GM18526 (cell line): ENCODE results near the gene MYO1H.

Experiments
- POLR2A ChIP-seq: IDR thresholded peaks from 3 replicates; pipeline ENCODE4 v1.6.1; 2011; ENCODE audit not compliant: insufficient read length; ENCODE audit errors: extremely low read depth

The MYO1H gene

DNA sequence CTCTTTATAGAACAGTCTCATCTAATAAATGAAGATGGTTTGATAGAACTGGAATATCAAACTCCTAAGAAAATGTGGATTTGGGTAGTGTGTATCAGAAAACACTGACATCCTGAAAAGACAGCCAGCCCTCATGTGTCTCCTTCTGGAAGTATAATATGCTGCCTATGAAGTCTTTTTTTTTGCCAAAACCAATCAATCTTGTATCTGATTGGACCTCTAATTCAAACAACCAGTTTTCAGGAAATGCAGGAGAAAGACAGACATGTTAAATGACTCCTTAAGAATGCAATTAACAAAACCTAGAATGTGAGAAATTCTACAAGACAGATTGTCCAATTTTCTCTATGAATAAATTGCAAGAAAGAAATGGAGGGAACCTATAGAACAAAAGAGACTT is 34.3 kb downstream of the MYO1H start:
- no peak for TF ChIP-seq POLR2A

DNA sequence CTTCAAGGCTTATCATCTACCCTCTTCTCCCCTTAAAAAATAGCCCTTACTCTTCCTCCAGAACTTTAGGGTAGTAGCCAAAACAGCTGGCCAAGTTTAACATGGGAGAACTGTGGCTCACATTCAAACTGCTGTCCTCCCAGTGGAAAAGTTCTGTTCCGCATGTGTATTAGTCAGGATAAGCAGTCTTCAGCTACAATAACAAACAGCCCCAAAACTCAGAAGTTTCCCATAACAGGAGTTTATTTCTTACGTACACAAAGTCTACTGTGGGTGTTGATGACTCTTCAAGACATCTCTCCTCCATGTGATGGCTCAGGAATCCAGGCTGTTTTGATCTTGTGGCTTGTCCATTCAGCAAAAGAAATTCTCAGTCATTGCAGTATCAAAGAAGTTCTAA is 35.5 kb downstream of the MYO1H start:
- TF ChIP-seq POLR2A: no peak

DNA sequence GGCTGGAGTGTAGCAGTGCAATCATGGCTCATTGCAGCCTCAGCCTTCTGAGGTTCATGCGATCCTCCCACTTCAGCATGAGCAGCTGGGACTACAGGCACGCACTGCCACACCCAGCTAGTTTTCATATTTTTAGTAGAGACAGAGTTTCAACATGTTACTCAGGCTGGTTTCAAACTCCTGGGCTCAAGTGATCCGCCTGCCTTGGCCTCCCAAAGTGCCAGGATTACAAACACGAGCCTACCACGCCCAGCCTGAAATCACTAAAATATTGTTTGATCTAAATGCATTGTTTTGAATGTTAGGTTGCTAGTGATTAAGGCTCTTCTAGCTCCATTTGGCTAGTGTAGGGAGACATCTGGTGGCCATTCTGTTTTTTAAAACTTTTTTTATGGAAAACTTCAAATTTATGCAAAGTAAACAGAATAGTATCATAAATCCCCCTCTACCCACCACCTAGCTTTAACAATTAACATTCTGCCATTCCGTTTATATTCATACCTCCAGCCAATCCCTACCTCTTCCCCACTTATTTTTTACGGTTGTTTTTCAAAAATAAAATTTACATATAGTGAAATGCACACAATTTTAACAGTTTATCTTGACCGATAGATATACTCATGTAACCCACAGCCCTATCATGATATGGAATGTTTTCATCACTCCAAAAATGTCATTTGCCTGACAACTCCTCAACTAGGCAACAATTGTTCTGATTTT is 37.8 kb downstream of the MYO1H start:
- TF ChIP-seq POLR2A: no peak

DNA sequence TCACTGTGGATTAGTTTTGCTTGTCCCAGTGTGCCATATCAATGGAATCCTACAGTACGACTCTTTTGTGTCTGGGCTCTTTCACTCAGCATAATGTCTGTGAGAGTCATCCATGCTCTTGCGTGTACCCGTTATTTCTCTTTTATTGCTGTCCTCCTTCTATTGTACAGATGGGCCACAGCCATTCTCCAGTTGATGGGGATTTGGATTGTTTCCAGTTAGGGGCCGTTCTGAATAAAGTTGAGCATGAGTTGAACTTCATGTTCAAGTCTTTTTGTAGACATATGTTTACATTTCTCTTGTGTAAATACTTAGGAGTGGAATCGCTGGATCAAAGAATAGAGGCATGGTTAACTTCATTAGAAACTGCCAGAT is 38.3 kb downstream of the MYO1H start:
- no peak for TF ChIP-seq POLR2A

DNA sequence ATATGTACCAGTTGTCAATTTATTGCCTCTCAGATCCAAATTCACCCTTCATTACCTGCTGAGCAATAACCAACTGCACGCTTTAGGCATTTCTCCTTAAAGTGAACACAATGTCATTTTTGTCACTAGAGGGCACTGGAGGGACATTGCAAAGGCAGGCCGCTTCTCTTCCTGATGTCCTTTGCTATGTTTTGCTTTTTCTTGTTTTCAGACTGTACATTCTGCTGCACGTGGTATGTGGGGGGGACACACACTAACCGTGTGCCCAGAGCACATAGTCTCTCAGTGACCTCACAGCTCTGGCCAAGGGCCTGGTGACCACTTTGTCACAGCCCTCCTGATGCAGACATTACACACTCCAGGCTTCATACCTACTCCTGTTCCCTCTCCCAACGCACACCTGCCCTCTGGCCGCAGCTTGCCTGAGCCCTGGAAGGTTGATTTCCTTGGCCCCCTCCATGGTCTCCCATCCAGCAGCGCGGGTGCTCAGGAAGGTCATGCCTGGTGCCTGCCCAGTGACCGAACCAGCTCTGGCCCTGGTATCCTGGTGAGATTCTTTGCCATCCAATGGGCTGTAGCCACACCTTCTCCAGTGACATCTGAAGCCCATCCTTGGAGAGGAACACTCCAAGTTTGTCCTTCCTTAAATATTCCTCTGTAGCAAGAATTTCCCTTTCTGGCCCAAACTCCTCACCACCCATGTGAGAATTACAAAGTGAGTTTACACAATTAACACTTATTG is 39.9 kb downstream of the MYO1H start:
- TF ChIP-seq POLR2A: no peak

DNA sequence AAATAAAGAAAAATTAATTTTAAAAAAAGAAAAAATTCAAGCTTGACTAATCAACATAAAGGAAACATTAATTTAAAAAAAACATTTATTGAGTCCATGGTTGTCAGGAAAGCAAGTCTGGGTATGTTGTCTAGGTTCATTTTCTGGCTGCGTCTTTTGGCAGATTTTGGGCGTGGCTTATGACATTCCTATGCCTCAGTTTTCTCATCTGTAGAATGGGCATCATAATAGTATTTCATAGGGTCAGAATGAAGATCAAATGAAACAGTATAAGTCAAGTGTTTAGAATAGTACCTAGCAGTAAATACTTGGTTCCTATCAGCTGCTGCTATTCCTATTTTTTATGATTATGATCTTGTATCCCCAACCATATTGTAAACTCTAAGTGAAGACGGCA is 40.5 kb downstream of the MYO1H start:
- no peak for TF ChIP-seq POLR2A

DNA sequence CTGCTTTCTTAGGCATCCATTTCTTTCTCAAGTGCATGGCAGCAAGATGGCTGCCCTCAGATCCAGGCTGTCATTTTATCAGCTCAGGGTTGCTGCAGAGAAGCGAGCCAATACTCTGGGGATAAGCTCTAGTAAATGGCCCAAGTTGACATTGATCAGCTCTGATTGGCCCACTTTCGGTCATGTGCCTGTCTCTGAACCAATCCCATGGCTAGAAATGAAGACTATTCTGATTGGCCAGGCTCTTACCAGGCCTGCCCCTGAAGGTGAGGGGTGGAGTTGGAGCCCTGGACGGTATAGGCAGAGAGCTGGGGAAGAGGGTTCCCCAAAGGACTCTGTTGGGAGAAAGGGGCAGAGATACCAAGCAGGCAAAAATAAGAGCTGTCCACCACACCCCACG is 41.4 kb downstream of the MYO1H start:
- no peak for TF ChIP-seq POLR2A

DNA sequence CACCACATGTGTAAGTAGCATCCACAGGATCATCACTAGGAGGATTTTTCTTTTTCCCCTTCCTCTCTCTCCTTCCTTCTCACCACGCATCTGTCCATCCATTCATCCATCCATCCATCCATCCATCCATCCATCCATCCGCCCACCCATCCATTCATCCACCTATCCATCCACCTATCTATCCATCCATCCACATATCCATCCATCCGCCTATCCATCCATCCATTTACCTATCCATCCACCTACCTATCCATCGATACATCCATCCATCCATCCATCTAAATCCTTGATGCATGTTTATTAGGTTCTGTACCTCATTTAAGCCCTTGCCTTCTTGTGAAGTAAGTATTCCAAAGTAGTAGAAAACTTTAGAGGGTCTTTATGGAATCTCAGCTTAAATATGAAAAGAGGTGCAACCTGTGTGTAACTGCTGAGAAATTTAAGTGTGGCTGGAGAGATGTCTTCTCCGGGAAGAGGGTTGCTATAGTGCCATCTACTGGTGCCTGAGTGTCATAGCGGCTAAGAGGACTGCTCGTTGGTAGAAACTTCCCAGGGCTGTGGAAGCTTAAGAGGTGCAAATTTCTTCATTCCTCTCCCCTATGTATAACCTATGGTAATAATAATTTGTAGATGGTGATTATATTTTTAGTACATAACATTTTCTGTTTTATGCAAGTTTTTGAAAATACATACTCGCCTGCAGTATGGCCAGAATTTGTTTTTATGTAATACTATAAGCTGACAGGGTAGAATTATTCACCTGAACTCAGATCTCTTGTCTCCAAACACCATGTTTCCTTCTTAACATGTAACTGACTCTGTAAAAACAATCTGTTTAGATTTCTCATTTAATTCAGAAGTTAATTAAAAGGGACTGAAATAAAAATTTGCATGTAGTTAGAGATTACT is 46.0 kb downstream of the MYO1H start:
- no peak for TF ChIP-seq POLR2A

DNA sequence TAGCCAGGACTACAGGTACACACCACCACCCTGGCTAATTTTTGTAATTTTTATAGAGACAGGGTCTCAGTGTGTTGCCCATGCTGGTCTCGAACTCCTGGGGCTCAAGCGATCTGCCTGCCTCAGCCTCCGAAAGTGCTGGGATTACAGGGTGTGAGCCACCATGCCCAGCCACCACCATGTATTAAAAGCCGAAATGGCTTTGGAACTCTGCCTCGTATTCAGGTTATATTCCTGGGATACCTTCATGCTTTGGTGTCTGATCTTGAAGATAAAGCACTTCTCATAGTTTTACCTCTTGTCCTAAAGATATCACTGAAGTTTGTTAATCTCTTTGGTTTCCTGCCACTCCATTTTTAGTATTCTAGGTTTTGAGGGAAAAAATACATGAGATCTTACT is 47.2 kb downstream of the MYO1H start:
- TF ChIP-seq POLR2A: no peak

DNA sequence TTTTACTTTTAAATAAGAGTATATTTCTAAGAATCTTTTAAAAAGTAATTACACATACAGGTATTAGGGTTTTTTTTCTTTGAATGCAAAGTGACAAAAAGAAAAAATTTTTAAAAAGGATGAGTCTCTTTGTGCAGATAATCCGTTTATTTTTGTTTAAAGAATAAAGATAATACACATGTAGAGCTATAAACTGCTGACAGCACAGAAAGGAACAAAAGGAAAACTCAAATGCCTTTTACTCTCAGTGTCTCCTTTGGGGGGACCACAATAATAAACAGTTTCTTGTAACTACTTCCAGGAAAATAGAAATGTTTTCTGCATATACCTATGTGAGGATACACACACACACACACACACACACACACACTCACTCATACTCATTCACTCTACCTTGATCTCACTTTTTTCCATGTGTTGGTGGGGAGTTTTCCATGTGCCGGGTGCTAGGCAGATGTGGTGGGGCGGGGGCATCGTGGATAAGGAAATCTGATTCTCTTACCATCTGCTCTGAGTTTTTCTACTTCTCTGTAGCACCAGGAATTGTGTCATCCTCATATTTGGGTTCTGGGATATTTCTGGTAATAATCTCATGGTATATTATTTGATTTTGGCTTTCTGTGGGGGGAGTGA is 71.3 kb downstream of the MYO1H start:
- no peak for TF ChIP-seq POLR2A

DNA sequence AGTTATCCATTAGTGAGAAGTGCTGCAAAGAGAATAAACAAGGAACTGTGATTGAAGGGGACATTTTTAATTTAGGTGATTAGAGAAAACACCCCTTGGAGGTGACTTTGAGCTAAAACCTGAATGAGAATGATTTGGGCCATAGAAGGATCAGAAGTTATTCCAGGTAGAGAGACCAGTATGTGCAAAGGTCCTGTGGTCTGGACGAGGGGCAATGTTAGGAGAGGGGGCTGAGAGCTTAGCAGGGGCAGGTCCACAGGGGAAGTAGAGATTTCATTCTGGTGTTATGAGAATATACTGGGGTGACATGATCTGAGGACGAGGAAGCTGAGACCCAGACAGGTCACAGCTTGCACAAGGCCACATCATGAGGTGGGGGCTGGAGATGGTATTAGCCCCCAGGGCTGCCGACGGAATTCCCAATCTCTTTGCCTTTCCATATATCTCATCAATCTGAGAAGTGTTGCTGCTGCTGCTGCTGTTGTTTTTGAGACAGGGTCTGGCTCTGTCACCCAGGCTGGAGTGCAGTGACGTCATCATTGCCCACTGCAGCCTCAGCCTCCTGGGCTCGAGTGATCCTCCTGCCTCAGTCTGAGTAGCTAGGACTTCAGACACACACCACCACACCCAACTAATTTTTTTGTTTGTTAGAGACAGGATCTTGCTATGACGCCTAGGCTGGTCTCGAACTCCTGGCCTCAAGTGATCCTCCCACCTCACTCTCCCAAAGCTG is 73.8 kb downstream of the MYO1H start:
- no peak for TF ChIP-seq POLR2A

DNA sequence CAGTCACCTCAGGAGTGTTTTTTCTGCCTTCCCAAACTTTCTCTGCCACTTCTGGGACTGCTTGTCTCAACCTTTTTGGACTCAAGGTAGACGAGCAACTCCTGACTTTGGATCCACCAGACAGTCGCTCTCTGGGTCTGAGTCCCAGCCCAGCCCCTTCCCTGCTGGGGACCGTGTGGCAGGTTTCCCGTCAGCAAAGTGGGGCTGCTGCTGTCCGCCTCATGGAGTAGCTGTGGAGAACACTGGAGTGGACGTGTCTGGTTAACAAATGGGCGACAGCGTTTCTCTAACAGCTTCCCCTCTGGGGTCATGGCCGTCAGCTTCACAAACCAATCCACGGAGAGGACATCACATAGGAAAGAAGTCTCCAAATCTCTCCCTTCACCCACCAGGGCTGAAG is 74.6 kb downstream of the MYO1H start:
- no peak for TF ChIP-seq POLR2A

DNA sequence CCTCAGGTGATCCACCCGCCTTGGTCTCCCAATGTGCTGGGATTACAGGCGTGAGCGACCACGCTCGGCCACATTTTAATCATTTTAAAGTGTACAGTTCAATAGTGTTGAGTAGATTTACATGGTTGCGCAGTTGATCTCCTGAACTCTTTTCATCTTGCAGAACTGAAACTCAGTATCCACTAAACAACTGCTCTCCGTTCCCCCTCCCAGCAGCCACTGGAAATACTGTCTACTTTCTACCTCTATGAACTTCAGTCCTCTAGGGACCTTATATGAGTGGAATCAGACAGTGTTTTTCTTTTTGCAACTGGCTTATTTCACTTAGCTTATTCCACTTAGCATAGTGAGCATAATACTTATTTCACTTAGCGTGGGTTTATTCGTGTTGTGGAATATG is 75.7 kb downstream of the MYO1H start:
- TF ChIP-seq POLR2A: no peak

DNA sequence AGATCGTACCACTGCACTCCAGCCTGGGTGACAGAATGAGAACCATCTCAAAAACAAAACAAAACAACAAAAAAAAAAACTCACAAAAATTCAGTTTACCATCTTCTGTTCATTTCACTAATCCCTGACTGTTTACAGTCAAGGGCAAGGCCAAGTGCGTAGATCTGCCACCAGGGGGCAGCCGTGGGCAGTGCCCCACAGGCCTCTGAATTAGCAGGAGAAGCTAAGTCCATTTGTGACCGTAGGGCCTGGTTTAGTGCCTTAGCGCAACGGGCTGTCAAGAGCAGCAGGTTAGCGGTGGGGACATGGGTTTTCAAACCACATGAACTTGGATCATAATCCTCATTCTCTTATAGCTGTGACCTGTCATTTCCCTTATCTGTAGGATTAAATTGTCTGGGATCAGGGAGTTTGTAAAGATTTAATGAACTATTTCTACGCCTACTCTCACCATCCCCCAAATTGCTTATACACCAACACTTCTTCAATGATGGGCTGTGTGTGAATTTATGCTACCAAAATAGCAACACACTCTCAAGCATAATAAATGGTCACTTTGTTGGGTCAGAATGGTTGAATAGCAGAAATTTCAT is 80.4 kb downstream of the MYO1H start:
- TF ChIP-seq POLR2A: no peak
